ENCODE results near the gene GRID2. TPM values are rescaled to one million over a fixed set of nuclear protein-coding genes. Genes with fewer than 3 reads are reported as not detected.
"Not testable (repeated sequence)": the region's sequence is repeated elsewhere in the genome, so short reads cannot be mapped to it uniquely, and the experiment has no call there.

The GRID2 gene
- total and polyA plus RNA-seq, 2 donors (not counting 1 experiment from before 2014, with no cell fraction given), result under 0.01 to 0.02 TPM

DNA sequence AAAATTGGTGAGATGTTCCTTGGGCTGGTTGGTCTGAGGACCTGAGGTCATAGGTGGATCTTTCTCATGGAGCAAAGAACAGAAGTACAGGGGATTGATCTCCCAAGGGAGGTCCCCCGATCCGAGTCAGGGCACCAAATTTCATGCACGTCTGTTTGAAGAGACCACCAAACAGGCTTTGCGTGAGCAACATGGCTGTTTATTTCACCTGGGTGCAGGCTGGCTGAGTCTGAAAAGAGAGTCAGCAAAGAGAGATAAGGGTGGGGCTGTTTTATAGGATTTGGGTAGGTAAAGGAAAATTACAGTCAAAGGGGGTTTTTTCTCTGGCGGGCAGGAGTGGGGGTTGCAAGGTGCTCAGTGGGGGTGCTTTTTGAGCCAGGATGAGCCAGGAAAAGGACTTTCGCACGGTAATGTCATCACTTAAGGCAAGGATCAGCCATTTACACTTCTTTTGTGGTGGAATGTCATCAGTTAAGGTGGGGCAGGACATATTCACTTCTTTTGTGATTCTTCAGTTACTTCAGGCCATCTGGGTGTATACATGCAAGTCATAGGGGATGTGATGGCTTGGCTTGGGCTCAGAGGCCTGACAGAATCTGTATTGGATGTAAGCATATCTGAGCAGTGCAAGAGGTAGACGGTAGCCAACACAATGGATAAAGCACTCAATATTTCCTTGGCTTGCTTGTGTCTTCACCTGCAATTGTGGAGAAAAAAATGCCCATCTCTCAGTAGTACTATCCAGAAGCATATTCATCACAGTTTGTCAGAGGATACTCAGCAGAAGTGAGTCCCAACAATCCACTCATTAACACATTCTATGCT, 26.5 kb upstream of the GRID2 start:
- H2AFZ ChIP-seq (ENCODE audit: low read length); H3K79me2 ChIP-seq (ENCODE audit: control insufficient read depth, insufficient read depth, low read length): not testable (repeated sequence)

DNA sequence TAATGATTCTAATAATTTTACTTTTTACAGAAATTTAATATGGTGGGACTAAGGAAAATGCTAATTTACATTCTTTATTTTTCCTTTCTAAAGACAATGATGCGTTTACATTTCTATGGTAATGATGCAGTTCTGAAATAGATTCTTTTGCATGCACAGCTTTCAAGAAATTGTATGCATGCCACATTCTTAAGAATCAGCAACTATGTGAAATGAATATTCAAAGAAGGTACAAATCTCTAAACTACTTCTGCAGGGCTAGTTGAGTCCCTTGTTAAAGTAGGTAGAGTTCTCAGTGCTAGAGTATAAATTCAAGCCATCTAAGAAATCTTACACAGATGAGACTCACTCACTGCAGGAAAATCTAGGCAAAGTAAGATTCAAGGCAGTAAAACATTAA, 24.5 kb upstream of the GRID2 start:
- no peak overlapping the region for H3K9ac ChIP-seq (ENCODE audit: insufficient read depth, low read length)
- no peaks in the 10 kb centered on the region for H3K4me1 ChIP-seq (ENCODE audit: control insufficient read depth, extremely low read depth, insufficient read depth, low read length)
- no peaks in the 10 kb centered on the region for H3K79me2 ChIP-seq (ENCODE audit: control insufficient read depth, insufficient read depth, low read length)
- H3K9me3 ChIP-seq (ENCODE audit: control insufficient read depth, insufficient read depth, low read depth, low read length), result no peaks in the 10 kb centered on the region
- TF ChIP-seq EZH2 (IDR thresholded peaks at IDR 0.05; ENCODE audit: low read length, missing control alignments), result no peak
- TF ChIP-seq, protein P1, sequence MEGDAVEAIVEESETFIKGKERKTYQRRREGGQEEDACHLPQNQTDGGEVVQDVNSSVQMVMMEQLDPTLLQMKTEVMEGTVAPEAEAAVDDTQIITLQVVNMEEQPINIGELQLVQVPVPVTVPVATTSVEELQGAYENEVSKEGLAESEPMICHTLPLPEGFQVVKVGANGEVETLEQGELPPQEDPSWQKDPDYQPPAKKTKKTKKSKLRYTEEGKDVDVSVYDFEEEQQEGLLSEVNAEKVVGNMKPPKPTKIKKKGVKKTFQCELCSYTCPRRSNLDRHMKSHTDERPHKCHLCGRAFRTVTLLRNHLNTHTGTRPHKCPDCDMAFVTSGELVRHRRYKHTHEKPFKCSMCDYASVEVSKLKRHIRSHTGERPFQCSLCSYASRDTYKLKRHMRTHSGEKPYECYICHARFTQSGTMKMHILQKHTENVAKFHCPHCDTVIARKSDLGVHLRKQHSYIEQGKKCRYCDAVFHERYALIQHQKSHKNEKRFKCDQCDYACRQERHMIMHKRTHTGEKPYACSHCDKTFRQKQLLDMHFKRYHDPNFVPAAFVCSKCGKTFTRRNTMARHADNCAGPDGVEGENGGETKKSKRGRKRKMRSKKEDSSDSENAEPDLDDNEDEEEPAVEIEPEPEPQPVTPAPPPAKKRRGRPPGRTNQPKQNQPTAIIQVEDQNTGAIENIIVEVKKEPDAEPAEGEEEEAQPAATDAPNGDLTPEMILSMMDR (conservative IDR thresholded peaks at IDR 0.05 in 1 of 2, IDR thresholded peaks at IDR 0.05 in 1 of 2; ENCODE audit: low read depth in 1 of 2, low read length in 2 of 2), result no peak
- H3K27ac ChIP-seq (ENCODE audit: insufficient read depth, low read length), result no peak overlapping the region
- no peaks in the 10 kb centered on the region for H3K36me3 ChIP-seq (ENCODE audit: control insufficient read depth, insufficient read depth, low read length)
- H3K4me3 ChIP-seq (replicated peaks in 1 of 4; ENCODE audit: control extremely low read depth in 1 of 4, insufficient read depth in 1 of 4, low read depth in 3 of 4, low read length in 4 of 4), result no peak overlapping the region
- H4K20me1 ChIP-seq (ENCODE audit: control insufficient read depth, extremely low read depth, insufficient read depth, low read length), result no peaks in the 10 kb centered on the region
- no peaks in the 10 kb centered on the region for H3K27me3 ChIP-seq (ENCODE audit: control insufficient read depth, insufficient read depth, low read length)
- H2AFZ ChIP-seq (ENCODE audit: low read length), result no peak overlapping the region
- no peak overlapping the region for H3K4me2 ChIP-seq (ENCODE audit: extremely low read depth, insufficient read depth, low read length)
- DNase-seq (ENCODE audit: low read depth in 2 of 2), result no peak

More for the DNA sequence above, 26.5 kb upstream of the GRID2 start:
- not testable (repeated sequence) for H3K36me3 ChIP-seq (ENCODE audit: control insufficient read depth, insufficient read depth, low read length); H3K9me3 ChIP-seq (ENCODE audit: control insufficient read depth, insufficient read depth, low read depth, low read length); H3K9ac ChIP-seq (ENCODE audit: insufficient read depth, low read length); H3K4me1 ChIP-seq (ENCODE audit: control insufficient read depth, extremely low read depth, insufficient read depth, low read length); H3K27ac ChIP-seq (ENCODE audit: insufficient read depth, low read length); H3K27me3 ChIP-seq (ENCODE audit: control insufficient read depth, insufficient read depth, low read length); H3K4me2 ChIP-seq (ENCODE audit: extremely low read depth, insufficient read depth, low read length); H3K4me3 ChIP-seq (replicated peaks in 1 of 4; ENCODE audit: control extremely low read depth in 1 of 4, insufficient read depth in 1 of 4, low read depth in 3 of 4, low read length in 4 of 4); H4K20me1 ChIP-seq (ENCODE audit: control insufficient read depth, extremely low read depth, insufficient read depth, low read length); DNase-seq (ENCODE audit: low read depth in 2 of 2)

DNA sequence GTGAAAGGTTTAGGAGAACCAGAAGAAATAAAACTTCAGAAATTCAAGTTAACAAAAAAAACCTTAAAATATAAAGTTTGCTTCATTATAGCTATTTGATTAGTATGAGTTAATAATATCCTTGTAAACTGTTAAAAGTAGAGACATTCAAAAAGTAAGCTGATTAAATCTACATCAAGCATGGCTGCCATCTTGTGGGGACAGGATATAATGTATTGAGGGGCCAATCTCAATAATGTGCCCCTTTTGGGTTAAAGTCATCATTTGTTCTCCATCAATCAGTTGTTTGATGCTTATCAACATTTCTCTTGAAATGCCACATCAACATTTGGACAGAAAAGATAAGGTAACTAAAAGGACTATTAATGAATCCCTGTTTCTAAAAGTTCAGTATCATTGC, 4.6 kb upstream of the GRID2 start:
- no peaks in the 10 kb centered on the region for H3K27me3 ChIP-seq (ENCODE audit: control insufficient read depth, insufficient read depth, low read length)
- DNase-seq (ENCODE audit: low read depth in 2 of 2), result peak; percentile 11 to 51
- H3K4me1 ChIP-seq (ENCODE audit: control insufficient read depth, extremely low read depth, insufficient read depth, low read length), result no peaks in the 10 kb centered on the region
- H3K27ac ChIP-seq (ENCODE audit: insufficient read depth, low read length), result no peak overlapping the region
- no peak overlapping the region for H3K4me2 ChIP-seq (ENCODE audit: extremely low read depth, insufficient read depth, low read length)
- H3K36me3 ChIP-seq (ENCODE audit: control insufficient read depth, insufficient read depth, low read length), result no peaks in the 10 kb centered on the region
- H3K79me2 ChIP-seq (ENCODE audit: control insufficient read depth, insufficient read depth, low read length), result no peaks in the 10 kb centered on the region
- H2AFZ ChIP-seq (ENCODE audit: low read length), result no peak overlapping the region
- no peak overlapping the region for H3K9ac ChIP-seq (ENCODE audit: insufficient read depth, low read length)
- no peaks in the 10 kb centered on the region for H4K20me1 ChIP-seq (ENCODE audit: control insufficient read depth, extremely low read depth, insufficient read depth, low read length)
- TF ChIP-seq EZH2 (IDR thresholded peaks at IDR 0.05; ENCODE audit: low read length, missing control alignments), result no peak
- TF ChIP-seq, protein P1 (conservative IDR thresholded peaks at IDR 0.05 in 1 of 2, IDR thresholded peaks at IDR 0.05 in 1 of 2; ENCODE audit: low read depth in 1 of 2, low read length in 2 of 2), result peak; percentile 30 to 54
- H3K4me3 ChIP-seq (replicated peaks in 1 of 4; ENCODE audit: control extremely low read depth in 1 of 4, insufficient read depth in 1 of 4, low read depth in 3 of 4, low read length in 4 of 4), result no peak overlapping the region
- no peaks in the 10 kb centered on the region for H3K9me3 ChIP-seq (ENCODE audit: control insufficient read depth, insufficient read depth, low read depth, low read length)

All from fibroblast of lung (primary cell).